A673 (cell line): Measurements from ENCODE around the gene TUBB3.

ENCODE experiments used
- CTCF ChIP-seq: fragments of 300-800, 200-600 bp; sonication (generic); conservative IDR thresholded peaks from 2 replicates; pipeline ENCODE4 v1.5.1; 2017; ENCODE audit warnings: low read depth, mild to moderate bottlenecking, antibody characterized with exemption, low read length, moderate library complexity, mixed read lengths
- EZH2 ChIP-seq: fragments of 200-600 bp; sonication (generic); IDR thresholded peaks from 2 replicates; pipeline ENCODE4 v1.6.1; 2017; ENCODE audit warnings: borderline replicate concordance, low read depth, mild to moderate bottlenecking, mixed read lengths, antibody characterized with exemption, low read length; ENCODE audit not compliant: poor library complexity, severe bottlenecking

GRCh38 chr16:89960966-89961365 lies 37.8 kb downstream of the TUBB3 start:
- TF ChIP-seq CTCF (no peak), EZH2 (no peak)
